HCT116 (cell line): ENCODE results near the gene SFXN5. TPM values are rescaled to one million over a fixed set of nuclear protein-coding genes. Genes with fewer than 3 reads are reported as not detected.

Source experiments
- ATAC-seq: fragments of 200-7000 bp; cut with Tn5 transposase; 2 replicates; pipeline ENCODE4 v1.9.1; 2020; ENCODE audit warnings: mild to moderate bottlenecking, moderate library complexity
- BruUV-seq: library from RNA; stranded (reverse); fragments of 400-500 nt; replicated peaks from 2 replicates; lab custom pipeline; 2021; lab: Mats Ljungman, UMichigan
- CTCF ChIA-PET: fragments of 300-600 bp; sonication (Branson Sonifier 250); formaldehyde crosslinking; loops from one replicate; lab custom pipeline; 2021; ENCODE audit warnings: antibody characterized with exemption; lab: Charles Lee
- POLR2A ChIA-PET: fragments of 300-600, 350-600 bp; sonication (Branson Sonifier 250); formaldehyde crosslinking; loops from one replicate; lab custom pipeline; 2021; ENCODE audit warnings: antibody characterized with exemption; lab: Charles Lee
- RAD21 ChIA-PET, 2 experiments: fragments of 300-600 bp; sonication (Branson Sonifier 250); formaldehyde crosslinking; loops; one replicate each; lab custom pipeline; 2023; ENCODE audit warnings: low total read pairs in 2 of 2; ENCODE audit not compliant: uncharacterized antibody in 2 of 2, unreplicated experiment in 2 of 2, low non-redundant PET in 1 of 2; lab: Charles Lee
- DNase-seq: peaks from one replicate; pipeline ENCODE4 v3.0.0-alpha.2; 2010; ENCODE audit warnings: low read depth, low spot score
- H2AFZ ChIP-seq: fragments of 200-600 bp; shearing (Covaris generic), sonication (generic); 2 replicates; pipeline ENCODE4 v1.6.1; 2017; ENCODE audit warnings: low read depth, mixed run types, mixed read lengths, antibody characterized with exemption, low read length; ENCODE audit not compliant: poor library complexity, severe bottlenecking
- H3K27ac ChIP-seq: 2 replicates; pipeline ENCODE4 v1.5.1; 2012; ENCODE audit warnings: low read depth, low read length
- H3K27me3 ChIP-seq: fragments of 200-600 bp; sonication (generic); 2 replicates; pipeline ENCODE4 v1.6.1; 2016; ENCODE audit warnings: mixed run types, low read length, mixed read lengths; ENCODE audit not compliant: insufficient read depth
- H3K36me3 ChIP-seq, 2 experiments: fragments of 200-500 bp in 1 of 2; fragments of 200-600 bp in 1 of 2; sonication (Bioruptor generic) in 1 of 2; sonication (generic) in 1 of 2; 2 replicates each; pipeline versions ENCODE4 v1.5.1 to v1.6.1; 2014 to 2016; ENCODE audit warnings: low read length in 2 of 2, inconsistent platforms in 1 of 2, mixed read lengths in 1 of 2, mixed run types in 1 of 2; ENCODE audit not compliant: insufficient read depth in 2 of 2, control insufficient read depth in 1 of 2
- H3K4me1 ChIP-seq, 2 experiments: fragments of 200-600 bp in 1 of 2; sonication (generic) in 1 of 2; 2 replicates each; pipeline versions ENCODE4 v1.5.1 to v1.6.1; 2012 to 2017; ENCODE audit warnings: low read length in 2 of 2, inconsistent platforms in 1 of 2, mild to moderate bottlenecking in 1 of 2, mixed read lengths in 1 of 2, mixed run types in 1 of 2, moderate library complexity in 1 of 2; ENCODE audit not compliant: insufficient read depth in 2 of 2, control insufficient read depth in 1 of 2
- H3K4me2 ChIP-seq: fragments of 200-600 bp; sonication (generic); 2 replicates; pipeline ENCODE4 v1.6.1; 2017; ENCODE audit warnings: mixed run types, low read length, mixed read lengths
- H3K4me3 ChIP-seq, 2 experiments: fragments of 200-600 bp in 1 of 2; sonication (generic) in 1 of 2; replicated peaks in 1 of 2; 2 replicates each; pipeline ENCODE4 v1.5.1; 2011 to 2016; ENCODE audit warnings: low read length in 2 of 2, control low read depth in 1 of 2, low read depth in 1 of 2, mild to moderate bottlenecking in 1 of 2, mixed read lengths in 1 of 2, mixed run types in 1 of 2
- H3K79me2 ChIP-seq: fragments of 200-600 bp; sonication (generic); 2 replicates; pipeline ENCODE4 v1.6.1; 2017; ENCODE audit warnings: mild to moderate bottlenecking, mixed run types, low read length, moderate library complexity, mixed read lengths; ENCODE audit not compliant: insufficient read depth
- H3K9ac ChIP-seq: fragments of 200-600 bp; sonication (generic); 2 replicates; pipeline ENCODE4 v1.6.1; 2016; ENCODE audit warnings: low read length, mixed read lengths
- H3K9me2 ChIP-seq: fragments of 200-600 bp; sonication (generic), shearing (Covaris generic); 2 replicates; pipeline ENCODE4 v1.6.1; 2017; ENCODE audit warnings: mixed run types, mild to moderate bottlenecking, moderate library complexity; ENCODE audit not compliant: insufficient read depth
- H3K9me3 ChIP-seq, 2 experiments: fragments of 200-500 bp in 1 of 2; fragments of 200-600 bp in 1 of 2; sonication (Bioruptor generic) in 1 of 2; sonication (generic) in 1 of 2; 2 replicates each; pipeline ENCODE4 v1.6.1; 2014 to 2017; ENCODE audit warnings: low read length in 2 of 2, mixed read lengths in 2 of 2, inconsistent platforms in 1 of 2, low read depth in 1 of 2, mild to moderate bottlenecking in 1 of 2, mixed run types in 1 of 2, moderate library complexity in 1 of 2; ENCODE audit not compliant: control insufficient read depth in 1 of 2, insufficient read depth in 1 of 2
- H4K20me1 ChIP-seq: fragments of 200-600 bp; sonication (generic), shearing (Covaris generic); 2 replicates; pipeline ENCODE4 v1.6.1; 2017; ENCODE audit warnings: mixed run types, mild to moderate bottlenecking, moderate library complexity; ENCODE audit not compliant: insufficient read depth
- CEBPB ChIP-seq: IDR thresholded peaks from 2 replicates; pipeline ENCODE4 v1.6.1; 2012; ENCODE audit warnings: low read depth
- ELF1 ChIP-seq: IDR thresholded peaks from 2 replicates; pipeline ENCODE4 v1.6.1; 2012; ENCODE audit warnings: low read depth, borderline replicate concordance
- JUND ChIP-seq: IDR thresholded peaks from 2 replicates; pipeline ENCODE4 v1.6.1; 2012
- POLR2AphosphoS5 ChIP-seq: IDR thresholded peaks from 2 replicates; pipeline ENCODE4 v1.6.1; 2011; ENCODE audit warnings: mild to moderate bottlenecking, low read depth, low read length, moderate library complexity
- RAD21 ChIP-seq: IDR thresholded peaks from 2 replicates; pipeline ENCODE4 v1.6.1; 2012; ENCODE audit warnings: low read depth, mild to moderate bottlenecking
- SP1 ChIP-seq: IDR thresholded peaks from 2 replicates; pipeline ENCODE4 v1.6.1; 2012; ENCODE audit warnings: low read depth
- SRF ChIP-seq: IDR thresholded peaks from 2 replicates; pipeline ENCODE4 v1.6.1; 2012; ENCODE audit warnings: low read depth
- ZFX ChIP-seq: fragments of 450-650 bp; IDR thresholded peaks from 2 replicates; pipeline ENCODE4 v1.6.1; 2017
- intact Hi-C: fragments of 100-400 bp; cut with micrococcal nuclease; formaldehyde crosslinking; loops from 2 replicates; pipeline ENCODE4 v1.10.0; 2022
- total RNA-seq: library from RNA; stranded (reverse); gene quantifications from one replicate; pipeline ENCODE4 v1.2.1, GENCODE V29; 2021; ENCODE audit not compliant: unreplicated experiment
- TF ChIP-seq, protein P1 (sequence below): IDR thresholded peaks from 2 replicates; pipeline ENCODE4 v1.6.1; 2011; ENCODE audit warnings: mild to moderate bottlenecking, low read length, moderate library complexity; ENCODE audit not compliant: insufficient replicate concordance; ENCODE audit errors: extremely low read depth
- TF ChIP-seq, protein P2 (sequence below): IDR thresholded peaks from 2 replicates; pipeline ENCODE4 v1.6.1; 2012
- TF ChIP-seq, protein P3 (sequence below): IDR thresholded peaks from 2 replicates; pipeline ENCODE4 v1.6.1; 2012; ENCODE audit warnings: low read depth
- TF ChIP-seq, protein P4 (sequence below), 3 experiments: fragments of 200-600 bp in 1 of 3; sonication (generic) in 1 of 3; IDR thresholded peaks in 2 of 3; conservative IDR thresholded peaks in 1 of 3; 2 replicates each; pipeline ENCODE4 v1.5.1; 2012 to 2017; ENCODE audit warnings: low read depth in 2 of 3, low read length in 2 of 3, antibody characterized with exemption in 1 of 3, borderline replicate concordance in 1 of 3, control low read depth in 1 of 3, mild to moderate bottlenecking in 1 of 3, mixed read lengths in 1 of 3, mixed run types in 1 of 3, moderate library complexity in 1 of 3; ENCODE audit not compliant: insufficient read depth in 1 of 3

Gene SFXN5
- total RNA-seq, 1 experiment from 2014 or later: 10.0 TPM

DNA sequence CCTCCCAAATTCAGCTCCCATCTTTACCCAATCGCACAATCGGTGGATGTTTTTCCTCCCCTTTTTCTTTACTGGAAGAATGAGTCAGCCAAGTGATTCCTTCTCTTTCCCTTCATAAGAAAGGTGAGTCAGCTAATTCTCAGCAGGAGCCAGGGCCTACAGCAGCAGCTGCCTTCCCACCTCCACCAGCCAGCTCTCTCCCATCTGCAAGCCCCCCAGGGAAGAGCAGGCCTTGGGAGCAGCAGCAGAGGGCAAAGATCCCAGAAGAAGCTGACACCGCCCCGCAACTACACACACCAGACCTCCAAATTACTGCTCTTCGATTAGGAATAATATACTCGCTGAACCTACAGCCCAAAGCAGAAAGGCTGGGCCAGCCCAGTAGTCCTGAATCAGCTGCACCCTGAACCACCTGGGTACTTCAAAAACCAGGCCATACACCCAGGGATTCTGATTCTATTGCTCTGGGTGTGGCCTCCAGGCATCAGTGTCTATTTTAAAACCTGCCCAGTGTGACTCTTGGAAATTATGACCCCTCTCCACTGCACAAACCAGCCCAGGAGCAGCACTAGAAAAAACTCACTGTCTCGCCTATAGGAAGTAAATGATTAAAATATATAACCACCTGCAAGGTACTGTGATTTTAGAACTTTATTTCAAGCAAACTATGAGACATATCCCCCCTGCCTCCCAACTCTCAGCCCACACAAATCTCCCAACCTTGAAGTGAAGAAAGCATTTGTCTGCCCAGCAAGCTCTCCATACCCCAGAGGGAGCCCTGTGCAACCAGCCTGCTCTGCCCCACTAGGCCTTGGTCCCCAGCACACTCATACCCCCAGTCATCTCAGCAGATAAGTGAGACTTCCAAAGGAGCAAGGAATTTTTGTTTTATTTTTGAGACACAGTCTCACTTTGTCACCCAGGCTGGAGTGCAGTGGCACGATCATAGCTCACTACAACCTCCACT, 7.3 kb downstream of the SFXN5 start (continued):
- TF ChIP-seq, protein P1, sequence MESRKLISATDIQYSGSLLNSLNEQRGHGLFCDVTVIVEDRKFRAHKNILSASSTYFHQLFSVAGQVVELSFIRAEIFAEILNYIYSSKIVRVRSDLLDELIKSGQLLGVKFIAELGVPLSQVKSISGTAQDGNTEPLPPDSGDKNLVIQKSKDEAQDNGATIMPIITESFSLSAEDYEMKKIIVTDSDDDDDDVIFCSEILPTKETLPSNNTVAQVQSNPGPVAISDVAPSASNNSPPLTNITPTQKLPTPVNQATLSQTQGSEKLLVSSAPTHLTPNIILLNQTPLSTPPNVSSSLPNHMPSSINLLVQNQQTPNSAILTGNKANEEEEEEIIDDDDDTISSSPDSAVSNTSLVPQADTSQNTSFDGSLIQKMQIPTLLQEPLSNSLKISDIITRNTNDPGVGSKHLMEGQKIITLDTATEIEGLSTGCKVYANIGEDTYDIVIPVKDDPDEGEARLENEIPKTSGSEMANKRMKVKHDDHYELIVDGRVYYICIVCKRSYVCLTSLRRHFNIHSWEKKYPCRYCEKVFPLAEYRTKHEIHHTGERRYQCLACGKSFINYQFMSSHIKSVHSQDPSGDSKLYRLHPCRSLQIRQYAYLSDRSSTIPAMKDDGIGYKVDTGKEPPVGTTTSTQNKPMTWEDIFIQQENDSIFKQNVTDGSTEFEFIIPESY: no peak

DNA sequence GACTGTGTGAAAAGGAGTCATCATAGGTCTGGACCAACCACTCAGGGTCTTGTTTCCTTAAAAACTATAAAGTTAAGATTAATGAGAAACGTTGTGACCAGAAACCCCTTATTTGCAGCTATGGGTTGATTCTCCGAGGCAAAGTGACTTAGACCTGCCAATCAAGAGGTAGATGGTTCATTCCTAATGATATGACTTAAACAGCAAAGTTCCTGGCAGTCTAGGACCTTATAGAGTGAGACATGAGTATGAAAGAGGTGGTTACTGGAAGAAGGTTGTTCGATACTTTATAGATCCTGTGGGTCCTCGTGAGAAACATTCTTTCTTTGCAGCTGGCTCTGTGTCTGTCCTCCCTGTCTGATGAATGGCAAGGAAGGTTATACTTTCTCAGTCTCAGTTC, 8.0 kb downstream of the SFXN5 start:
- intact Hi-C loops: no loop called here
- ChIA-PET RAD21 (no interaction called here), CTCF (interaction anchor here (0.6 to 1.8 kb wide), 3 partner anchors 86 to 114 kb away, joined by 4 to 7 read pairs (median 4); no protein-coding TSS in a partner anchor), POLR2A (no interaction called here)
- no peaks in the 10 kb centered on the region for H3K27me3 ChIP-seq
- peaks cover 31 to 43% of the 10 kb centered on the region in 2 experiments for H3K4me1 ChIP-seq
- H3K9me2 ChIP-seq: no peaks in the 10 kb centered on the region
- no peaks in the 10 kb centered on the region for H3K9me3 ChIP-seq
- no TSS peak for BruUV-seq
- no peaks in the 10 kb centered on the region for H4K20me1 ChIP-seq
- H3K79me2 ChIP-seq: peaks cover 52% of the 10 kb centered on the region
- H3K9ac ChIP-seq: peak overlapping the region; percentile 64
- DNase-seq (no peak), ATAC-seq (peak; percentile 23)
- peak overlapping the region; percentile 91 for H3K27ac ChIP-seq
- H3K4me2 ChIP-seq: peak overlapping the region; percentile 80
- H3K36me3 ChIP-seq: peaks cover 0 to under 1% of the 10 kb centered on the region in 2 experiments; a peak in 1 of 4 replicates
- H2AFZ ChIP-seq: peak overlapping the region; percentile 38
- peak overlapping the region in 1 of 2 experiments; percentile 45; a peak in 3 of 4 replicates for H3K4me3 ChIP-seq
- TF ChIP-seq, protein P2, sequence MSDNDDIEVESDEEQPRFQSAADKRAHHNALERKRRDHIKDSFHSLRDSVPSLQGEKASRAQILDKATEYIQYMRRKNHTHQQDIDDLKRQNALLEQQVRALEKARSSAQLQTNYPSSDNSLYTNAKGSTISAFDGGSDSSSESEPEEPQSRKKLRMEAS: no peak
- TF ChIP-seq CEBPB: no peak
- no peak for TF ChIP-seq RAD21
- no peak for TF ChIP-seq SP1
- TF ChIP-seq, protein P3, sequence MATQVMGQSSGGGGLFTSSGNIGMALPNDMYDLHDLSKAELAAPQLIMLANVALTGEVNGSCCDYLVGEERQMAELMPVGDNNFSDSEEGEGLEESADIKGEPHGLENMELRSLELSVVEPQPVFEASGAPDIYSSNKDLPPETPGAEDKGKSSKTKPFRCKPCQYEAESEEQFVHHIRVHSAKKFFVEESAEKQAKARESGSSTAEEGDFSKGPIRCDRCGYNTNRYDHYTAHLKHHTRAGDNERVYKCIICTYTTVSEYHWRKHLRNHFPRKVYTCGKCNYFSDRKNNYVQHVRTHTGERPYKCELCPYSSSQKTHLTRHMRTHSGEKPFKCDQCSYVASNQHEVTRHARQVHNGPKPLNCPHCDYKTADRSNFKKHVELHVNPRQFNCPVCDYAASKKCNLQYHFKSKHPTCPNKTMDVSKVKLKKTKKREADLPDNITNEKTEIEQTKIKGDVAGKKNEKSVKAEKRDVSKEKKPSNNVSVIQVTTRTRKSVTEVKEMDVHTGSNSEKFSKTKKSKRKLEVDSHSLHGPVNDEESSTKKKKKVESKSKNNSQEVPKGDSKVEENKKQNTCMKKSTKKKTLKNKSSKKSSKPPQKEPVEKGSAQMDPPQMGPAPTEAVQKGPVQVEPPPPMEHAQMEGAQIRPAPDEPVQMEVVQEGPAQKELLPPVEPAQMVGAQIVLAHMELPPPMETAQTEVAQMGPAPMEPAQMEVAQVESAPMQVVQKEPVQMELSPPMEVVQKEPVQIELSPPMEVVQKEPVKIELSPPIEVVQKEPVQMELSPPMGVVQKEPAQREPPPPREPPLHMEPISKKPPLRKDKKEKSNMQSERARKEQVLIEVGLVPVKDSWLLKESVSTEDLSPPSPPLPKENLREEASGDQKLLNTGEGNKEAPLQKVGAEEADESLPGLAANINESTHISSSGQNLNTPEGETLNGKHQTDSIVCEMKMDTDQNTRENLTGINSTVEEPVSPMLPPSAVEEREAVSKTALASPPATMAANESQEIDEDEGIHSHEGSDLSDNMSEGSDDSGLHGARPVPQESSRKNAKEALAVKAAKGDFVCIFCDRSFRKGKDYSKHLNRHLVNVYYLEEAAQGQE: no peak
- TF ChIP-seq SRF: no peak
- no peak for TF ChIP-seq ZFX
- TF ChIP-seq, protein P4, sequence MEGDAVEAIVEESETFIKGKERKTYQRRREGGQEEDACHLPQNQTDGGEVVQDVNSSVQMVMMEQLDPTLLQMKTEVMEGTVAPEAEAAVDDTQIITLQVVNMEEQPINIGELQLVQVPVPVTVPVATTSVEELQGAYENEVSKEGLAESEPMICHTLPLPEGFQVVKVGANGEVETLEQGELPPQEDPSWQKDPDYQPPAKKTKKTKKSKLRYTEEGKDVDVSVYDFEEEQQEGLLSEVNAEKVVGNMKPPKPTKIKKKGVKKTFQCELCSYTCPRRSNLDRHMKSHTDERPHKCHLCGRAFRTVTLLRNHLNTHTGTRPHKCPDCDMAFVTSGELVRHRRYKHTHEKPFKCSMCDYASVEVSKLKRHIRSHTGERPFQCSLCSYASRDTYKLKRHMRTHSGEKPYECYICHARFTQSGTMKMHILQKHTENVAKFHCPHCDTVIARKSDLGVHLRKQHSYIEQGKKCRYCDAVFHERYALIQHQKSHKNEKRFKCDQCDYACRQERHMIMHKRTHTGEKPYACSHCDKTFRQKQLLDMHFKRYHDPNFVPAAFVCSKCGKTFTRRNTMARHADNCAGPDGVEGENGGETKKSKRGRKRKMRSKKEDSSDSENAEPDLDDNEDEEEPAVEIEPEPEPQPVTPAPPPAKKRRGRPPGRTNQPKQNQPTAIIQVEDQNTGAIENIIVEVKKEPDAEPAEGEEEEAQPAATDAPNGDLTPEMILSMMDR (IDR thresholded peaks at IDR 0.05 in 2 of 3, conservative IDR thresholded peaks at IDR 0.05 in 1 of 3; ENCODE audit: borderline replicate concordance in 1 of 3, insufficient read depth in 1 of 3, low read depth in 2 of 3, low read length in 2 of 3): no peak
- TF ChIP-seq POLR2AphosphoS5: no peak
- TF ChIP-seq, protein P1: no peak
- no peak for TF ChIP-seq JUND
- no peak for TF ChIP-seq ELF1
